K562 (cell line): ENCODE measurements around the gene DNAH1. TPM values are rescaled to one million over a fixed set of nuclear protein-coding genes. Genes with fewer than 3 reads are reported as not detected.

Experiments used
- ATAC-seq: fragments of 200-7000 bp; cut with Tn5 transposase; 3 replicates; pipeline ENCODE4 v1.9.1; 2020; ENCODE audit warnings: moderate library complexity
- BruUV-seq: library from RNA; stranded (reverse); fragments of 400-500 nt; replicated peaks from 2 replicates; lab custom pipeline; 2021; lab: Mats Ljungman, UMichigan
- CTCF ChIA-PET: fragments of 300-600 bp; formaldehyde crosslinking; extraction: SDS; loops from one replicate; lab custom pipeline; 2021; ENCODE audit warnings: low intra/inter-chr PET ratio; lab: Yijun Ruan, JAX
- POLR2A ChIA-PET: fragments of 300-600, 350-650 bp; sonication (Branson Sonifier 250); formaldehyde crosslinking; extraction: SDS; loops from one replicate; lab custom pipeline; 2021; ENCODE audit warnings: antibody characterized with exemption, inconsistent platforms; lab: Yijun Ruan, JAX
- DNase-seq, 4 experiments: peaks; one replicate each; pipeline versions ENCODE4 v3.0.0 to v3.0.0-alpha.2; 2011 to 2018; ENCODE audit warnings: low spot score in 3 of 4, mixed read lengths in 3 of 4; ENCODE audit errors: extremely low read depth in 1 of 4
- FAIRE-seq: peaks from 2 replicates; lab custom pipeline; 2011; peaks lifted over from hg19 to GRCh38; lab: Jason Lieb, UNC
- H2AFZ ChIP-seq: 2 replicates; pipeline ENCODE4 v1.6.0; 2011; ENCODE audit warnings: low read depth, low read length, control low read depth, inconsistent platforms
- H3K27ac ChIP-seq: fragments of 200-600 bp; 3 replicates; pipeline ENCODE4 v1.8.0; 2011; ENCODE audit warnings: low read depth, mild to moderate bottlenecking, control low read depth, inconsistent platforms, low read length, moderate library complexity, mixed read lengths; ENCODE audit errors: extremely low read depth
- H3K27me3 ChIP-seq, 2 experiments: fragments of 300-600 bp in 1 of 2; 2 replicates in 1 of 2; 3 replicates in 1 of 2; pipeline versions ENCODE4 v1.6.0 to v1.8.0; 2011; ENCODE audit warnings: inconsistent platforms in 2 of 2, low read length in 2 of 2, mild to moderate bottlenecking in 1 of 2, mixed read lengths in 1 of 2, moderate library complexity in 1 of 2; ENCODE audit not compliant: control insufficient read depth in 2 of 2, insufficient read depth in 2 of 2
- H3K36me3 ChIP-seq: fragments of 300-600 bp; 3 replicates; pipeline ENCODE4 v1.8.0; 2011; ENCODE audit warnings: mild to moderate bottlenecking, low read length, inconsistent platforms; ENCODE audit not compliant: control insufficient read depth, insufficient read depth
- H3K4me1 ChIP-seq, 2 experiments: fragments of 200-600 bp in 1 of 2; replicated peaks in 1 of 2; 2 replicates in 1 of 2; 3 replicates in 1 of 2; pipeline versions ENCODE4 v1.5.1 to v1.8.0; 2011; ENCODE audit warnings: inconsistent platforms in 2 of 2, low read length in 2 of 2, mild to moderate bottlenecking in 1 of 2, mixed read lengths in 1 of 2, moderate library complexity in 1 of 2; ENCODE audit not compliant: control insufficient read depth in 2 of 2, insufficient read depth in 2 of 2
- H3K4me2 ChIP-seq: 2 replicates; pipeline ENCODE4 v1.6.1; 2011; ENCODE audit warnings: low read length, control low read depth, inconsistent platforms, mixed read lengths; ENCODE audit not compliant: insufficient read depth
- H3K4me3 ChIP-seq: fragments of 200-600 bp; sonication (generic), shearing (Covaris generic); 2 replicates; pipeline ENCODE4 v1.5.1; 2016; ENCODE audit warnings: control low read depth, inconsistent platforms
- H3K79me2 ChIP-seq: fragments of 200-600 bp; 3 replicates; pipeline ENCODE4 v1.8.0; 2011; ENCODE audit warnings: low read length, inconsistent platforms; ENCODE audit not compliant: control insufficient read depth, insufficient read depth
- H3K9ac ChIP-seq, 2 experiments: 2 replicates each; pipeline versions ENCODE4 v1.6.0 to v1.6.1; 2011; ENCODE audit warnings: low read depth in 2 of 2, low read length in 2 of 2, control low read depth in 1 of 2, inconsistent platforms in 1 of 2, mild to moderate bottlenecking in 1 of 2, mixed read lengths in 1 of 2; ENCODE audit not compliant: insufficient read depth in 1 of 2
- H3K9me1 ChIP-seq: one replicate; pipeline ENCODE4 v1.6.0; 2011; ENCODE audit warnings: inconsistent platforms, mild to moderate bottlenecking, low read length, moderate library complexity; ENCODE audit not compliant: control insufficient read depth, insufficient read depth
- H3K9me3 ChIP-seq: replicated peaks from 2 replicates; pipeline ENCODE4 v1.5.1; 2011; ENCODE audit warnings: low read depth, low read length, inconsistent platforms; ENCODE audit not compliant: control insufficient read depth, insufficient read depth
- H4K20me1 ChIP-seq: replicated peaks from 2 replicates; pipeline ENCODE4 v1.6.1; 2011; ENCODE audit warnings: low read length, inconsistent platforms, mixed read lengths; ENCODE audit not compliant: control insufficient read depth, insufficient read depth
- HNRNPL ChIP-seq: fragments of 200-400 bp; formaldehyde crosslinking; IDR thresholded peaks from 2 replicates; pipeline ENCODE4 v1.6.1; 2017; ENCODE audit warnings: low read depth, mild to moderate bottlenecking, low read length
- LCOR ChIP-seq: sonication (generic); formaldehyde crosslinking; IDR thresholded peaks from 2 replicates; pipeline ENCODE4 v1.8.0; 2022; ENCODE audit warnings: mild to moderate bottlenecking, missing genetic modification reagents
- RFX1 ChIP-seq: fragments of 450-650 bp; IDR thresholded peaks from 2 replicates; pipeline ENCODE4 v1.6.1; 2016; ENCODE audit warnings: mild to moderate bottlenecking, moderate library complexity
- TGIF2 ChIP-seq: sonication (generic); formaldehyde crosslinking; IDR thresholded peaks from 2 replicates; pipeline ENCODE4 v1.8.1; 2022; ENCODE audit warnings: mild to moderate bottlenecking, missing genetic modification reagents, moderate library complexity
- USF1 ChIP-seq: sonication (generic); formaldehyde crosslinking; IDR thresholded peaks from 2 replicates; pipeline ENCODE4 v1.9.0; 2022; ENCODE audit warnings: mild to moderate bottlenecking, missing genetic modification reagents
- ZFP30 ChIP-seq: fragments of 250-450 bp; sonication (Bioruptor Pico); IDR thresholded peaks from 2 replicates; pipeline ENCODE4 v1.8.0; 2022; ENCODE audit warnings: moderate library complexity, mild to moderate bottlenecking, inconsistent platforms, borderline replicate concordance
- WGBS: fragments of 100-300 bp; shearing (Covaris generic); methylation state at CpG from one replicate; pipeline ENCODE4 v1.1.6; 2016; ENCODE audit warnings: low coverage, mixed read lengths; ENCODE audit not compliant: insufficient coverage; ENCODE audit errors: missing lambda C conversion rate; 5-methylcytosine and 5-hydroxymethylcytosine counted together
- in situ Hi-C: fragments of 300-500 bp; cut with MboI; formaldehyde crosslinking; loops from 4 replicates; pipeline ENCODE4 v1.15.0; 2018; ENCODE audit warnings: inconsistent platforms, mixed read lengths
- intact Hi-C: fragments of 100-400 bp; cut with micrococcal nuclease; formaldehyde crosslinking; loops from 2 replicates; pipeline ENCODE4 v1.14.2; 2022
- polyA plus RNA-seq, 8 experiments: library from polyadenylated mRNA; depleted of rRNA in 4 of 8; stranded (reverse) in 5 of 8; unstranded in 3 of 8; fragments of >200 nt; fragmentation: Nextera tagmentation in 2 of 8; fragmentation: Illumina TruSeq in 1 of 8; extraction: Ambion mirVana in 2 of 8; extraction: Trizol in 1 of 8; gene quantifications; 2 replicates each; pipeline versions ENCODE4 v1.2.1 to v1.2.3, GENCODE V29; 2011 to 2014; ENCODE audit warnings: inconsistent platforms in 1 of 8, missing spikeins in 1 of 8
- total RNA-seq, 7 experiments: library from RNA; depleted of rRNA in 6 of 7; stranded (reverse); fragments of >200 nt in 6 of 7; fragmentation: Illumina TruSeq in 2 of 7; extraction: Trizol in 2 of 7; gene quantifications; 2 replicates each; pipeline versions ENCODE4 v1.2.1 to v1.2.3, GENCODE V29; 2011 to 2021; ENCODE audit warnings: low replicate concordance in 1 of 7

DNAH1 gene
- total and polyA plus RNA-seq, 9 of the 15 experiments (the other 6 are each of a cell fraction or from before 2014, with no cell fraction given), result 0.04 to 0.84 (median 0.50) TPM

GRCh38 chr3:52280050-52280461, 36.1 kb upstream of the DNAH1 start (continued):
- TF ChIP-seq USF1 (no peak), RFX1 (no peak), TGIF2 (CRISPR knock-in tag) (no peak)
- TF ChIP-seq, all 486 proteins: peak for 2

GRCh38 chr3:52281981-52282801, 33.9 kb upstream of the DNAH1 start:
- no peak for FAIRE-seq
- no peak overlapping the region for H3K27ac ChIP-seq
- no TSS peak for BruUV-seq

More at GRCh38 chr3:52281981-52282801, 33.9 kb upstream of the DNAH1 start:
- CTCF ChIA-PET, result no interaction called here
- TF ChIP-seq LCOR (CRISPR knock-in tag), result no peak
- no peak for TF ChIP-seq ZFP30 (CRISPR knock-in tag)
- TF ChIP-seq HNRNPL, result no peak
- TF ChIP-seq, all 486 proteins: peak for 0
- Histone ChIP-seq H3K4me3 (no peak overlapping the region), H3K9me1 (no peaks in the 10 kb centered on the region), H3K9ac (no peak overlapping the region), H4K20me1 (no peaks in the 10 kb centered on the region; the same call in 1 of the 2 replicates), H3K36me3 (peaks cover 4% of the 10 kb centered on the region; the same call in 1 of the 3 replicates), H3K9me3 (no peaks in the 10 kb centered on the region), H2AFZ (no peak overlapping the region), H3K79me2 (peaks cover 35% of the 10 kb centered on the region), H3K4me1 (peaks cover 12 to 17% of the 10 kb centered on the region in 2 experiments; a peak in 4 of 5 replicates), H3K4me2 (no peak overlapping the region), H3K27me3 (no peaks in the 10 kb centered on the region)
- intact Hi-C loops, result no loop called here
- WGBS, result 64% methylated on average over 8 of the region's 8 CpGs
- POLR2A ChIA-PET, result interaction anchor here (0.6 kb wide), 1 partner anchor 292 kb away, joined by 3 read pairs; no protein-coding TSS in a partner anchor
- ATAC-seq (no peak), DNase-seq (no peak)
- in situ Hi-C loops, result no loop called here
